ENCODE data around the gene OR2D2. TPM values are rescaled to one million over a fixed set of nuclear protein-coding genes. Genes with fewer than 3 reads are reported as not detected.

Gene OR2D2
- total and polyA plus RNA-seq, 2 of the 4 experiments (the other 2 are of a cell fraction): 0.07 to 0.36 TPM

DNA sequence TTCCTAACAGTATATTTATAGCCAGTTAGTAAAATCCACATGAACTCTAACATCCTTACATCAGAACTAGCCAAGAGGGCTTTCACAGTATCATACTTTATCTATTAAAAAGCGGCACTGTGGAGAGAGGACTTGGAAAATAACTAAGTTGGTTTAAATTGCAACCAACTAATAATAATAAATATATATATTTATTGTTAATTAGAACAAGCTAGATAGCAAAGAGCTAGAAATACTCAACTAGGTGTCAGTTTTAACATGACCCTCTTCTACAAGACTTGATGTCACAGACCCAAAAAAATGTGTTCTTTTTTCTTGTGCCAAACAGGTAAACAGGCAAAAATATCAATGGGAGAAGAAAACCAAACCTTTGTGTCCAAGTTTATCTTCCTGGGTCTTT lies 28.4 kb upstream of the OR2D2 start, which contains the start of gene OR2D3:
Gene OR2D3, plus strand, starts transcription at position 301 of the 400 bp plus-strand sequence. Its CDS starts 0 bp downstream, at position 301.
- no peaks in the 10 kb centered on the region for H3K79me1 ChIP-seq (ENCODE audit: low read depth in 1 of 2, low read length in 2 of 2)
- H3K27me3 ChIP-seq (ENCODE audit: control insufficient read depth, insufficient read depth, low read length): no peaks in the 10 kb centered on the region
- H2BK20ac ChIP-seq (ENCODE audit: low read depth, low read length): no peak within 1 kb of the TSS
- H3K14ac ChIP-seq (replicated peaks; ENCODE audit: low read depth, low read length): no peak within 1 kb of the TSS
- BruUV-seq (replicated peaks): no TSS peak
- H3K4me2 ChIP-seq (ENCODE audit: low read depth, low read length): no peak within 1 kb of the TSS
- H4K5ac ChIP-seq (ENCODE audit: low read depth, low read length): no peak within 1 kb of the TSS
- no peaks in the 10 kb centered on the region for H3K9me1 ChIP-seq (ENCODE audit: insufficient read depth, low read length)
- no peak within 1 kb of the TSS for H2AK5ac ChIP-seq (ENCODE audit: low read depth, low read length)
- H3K4me3 ChIP-seq (ENCODE audit: insufficient read depth, low read depth, low read length): no peak within 1 kb of the TSS
- no peak within 1 kb of the TSS for H2AK9ac ChIP-seq (replicated peaks; ENCODE audit: low read depth, low read length, poor library complexity)
- ChIA-PET POLR2A (ENCODE audit: unreplicated experiment) (no interaction called here), CTCF (no interaction called here)
- in situ Hi-C loops (cut with MboI; ENCODE audit: low sequenced_read_pairs) (no loop called here), intact Hi-C loops (cut with micrococcal nuclease) (no loop called here), dilution Hi-C loops (cut with HindIII; ENCODE audit: low sequenced_read_pairs, unreplicated experiment) (no loop called here)
- H3K4me1 ChIP-seq (ENCODE audit: control insufficient read depth, insufficient read depth, low read length): no peaks in the 10 kb centered on the region
- no peak within 1 kb of the TSS for H2BK120ac ChIP-seq (ENCODE audit: low read depth, low read length)
- H4K91ac ChIP-seq (ENCODE audit: insufficient read depth, low read depth, low read length): no peak within 1 kb of the TSS
- H2AFZ ChIP-seq (replicated peaks; ENCODE audit: low read length, poor library complexity): no peak within 1 kb of the TSS
- H4K8ac ChIP-seq (ENCODE audit: low read depth in 2 of 2, low read length in 2 of 2): no peak within 1 kb of the TSS
- H3K23ac ChIP-seq (ENCODE audit: low read depth, low read length): no peak within 1 kb of the TSS
- ATAC-seq (ENCODE audit: low read depth) (no peak), DNase-seq (no peak)
- H3K4ac ChIP-seq (ENCODE audit: low read depth, low read length): no peak within 1 kb of the TSS
- H2BK15ac ChIP-seq (ENCODE audit: low read depth, low read length): no peak within 1 kb of the TSS
- no peak within 1 kb of the TSS for H2BK5ac ChIP-seq (ENCODE audit: low read depth, low read length, poor library complexity, severe bottlenecking)
- no peak within 1 kb of the TSS for H3K9ac ChIP-seq (ENCODE audit: low read depth, low read length)
- no peaks in the 10 kb centered on the region for H4K20me1 ChIP-seq (ENCODE audit: insufficient read depth, low read length)
- TF ChIP-seq, protein P1, sequence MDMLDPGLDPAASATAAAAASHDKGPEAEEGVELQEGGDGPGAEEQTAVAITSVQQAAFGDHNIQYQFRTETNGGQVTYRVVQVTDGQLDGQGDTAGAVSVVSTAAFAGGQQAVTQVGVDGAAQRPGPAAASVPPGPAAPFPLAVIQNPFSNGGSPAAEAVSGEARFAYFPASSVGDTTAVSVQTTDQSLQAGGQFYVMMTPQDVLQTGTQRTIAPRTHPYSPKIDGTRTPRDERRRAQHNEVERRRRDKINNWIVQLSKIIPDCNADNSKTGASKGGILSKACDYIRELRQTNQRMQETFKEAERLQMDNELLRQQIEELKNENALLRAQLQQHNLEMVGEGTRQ (IDR thresholded peaks at IDR 0.05; ENCODE audit: low read depth, low read length): no peak
- TF ChIP-seq RAD21 (IDR thresholded peaks at IDR 0.05; ENCODE audit: low read length) (no peak), BHLHE40 (IDR thresholded peaks at IDR 0.05; ENCODE audit: low read depth, low read length) (no peak), RCOR1 (IDR thresholded peaks at IDR 0.05; ENCODE audit: insufficient replicate concordance, low read length) (no peak), FOS (IDR thresholded peaks at IDR 0.05; ENCODE audit: low read depth, low read length) (no peak), RFX5 (IDR thresholded peaks at IDR 0.05; ENCODE audit: low read depth, low read length) (no peak)
- TF ChIP-seq, protein P2, sequence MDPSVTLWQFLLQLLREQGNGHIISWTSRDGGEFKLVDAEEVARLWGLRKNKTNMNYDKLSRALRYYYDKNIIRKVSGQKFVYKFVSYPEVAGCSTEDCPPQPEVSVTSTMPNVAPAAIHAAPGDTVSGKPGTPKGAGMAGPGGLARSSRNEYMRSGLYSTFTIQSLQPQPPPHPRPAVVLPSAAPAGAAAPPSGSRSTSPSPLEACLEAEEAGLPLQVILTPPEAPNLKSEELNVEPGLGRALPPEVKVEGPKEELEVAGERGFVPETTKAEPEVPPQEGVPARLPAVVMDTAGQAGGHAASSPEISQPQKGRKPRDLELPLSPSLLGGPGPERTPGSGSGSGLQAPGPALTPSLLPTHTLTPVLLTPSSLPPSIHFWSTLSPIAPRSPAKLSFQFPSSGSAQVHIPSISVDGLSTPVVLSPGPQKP (IDR thresholded peaks at IDR 0.05; ENCODE audit: borderline replicate concordance, low read depth, low read length): no peak
- TF ChIP-seq, protein P3, sequence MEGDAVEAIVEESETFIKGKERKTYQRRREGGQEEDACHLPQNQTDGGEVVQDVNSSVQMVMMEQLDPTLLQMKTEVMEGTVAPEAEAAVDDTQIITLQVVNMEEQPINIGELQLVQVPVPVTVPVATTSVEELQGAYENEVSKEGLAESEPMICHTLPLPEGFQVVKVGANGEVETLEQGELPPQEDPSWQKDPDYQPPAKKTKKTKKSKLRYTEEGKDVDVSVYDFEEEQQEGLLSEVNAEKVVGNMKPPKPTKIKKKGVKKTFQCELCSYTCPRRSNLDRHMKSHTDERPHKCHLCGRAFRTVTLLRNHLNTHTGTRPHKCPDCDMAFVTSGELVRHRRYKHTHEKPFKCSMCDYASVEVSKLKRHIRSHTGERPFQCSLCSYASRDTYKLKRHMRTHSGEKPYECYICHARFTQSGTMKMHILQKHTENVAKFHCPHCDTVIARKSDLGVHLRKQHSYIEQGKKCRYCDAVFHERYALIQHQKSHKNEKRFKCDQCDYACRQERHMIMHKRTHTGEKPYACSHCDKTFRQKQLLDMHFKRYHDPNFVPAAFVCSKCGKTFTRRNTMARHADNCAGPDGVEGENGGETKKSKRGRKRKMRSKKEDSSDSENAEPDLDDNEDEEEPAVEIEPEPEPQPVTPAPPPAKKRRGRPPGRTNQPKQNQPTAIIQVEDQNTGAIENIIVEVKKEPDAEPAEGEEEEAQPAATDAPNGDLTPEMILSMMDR (conservative IDR thresholded peaks at IDR 0.05; ENCODE audit: low read depth, low read length): no peak
- H3K36me3 ChIP-seq (ENCODE audit: control insufficient read depth, insufficient read depth, low read length): no peaks in the 10 kb centered on the region
- no CpG with 5 or more reads among the region's 1 CpG for WGBS, 2 experiments (ENCODE audit: extremely low coverage in 2 of 2, insufficient read length in 1 of 2)
- no peaks in the 10 kb centered on the region for H3K9me3 ChIP-seq (ENCODE audit: control insufficient read depth, insufficient read depth, low read length)
- no peak within 1 kb of the TSS for H3K56ac ChIP-seq (ENCODE audit: extremely low read depth, insufficient read depth, low read length)
- no peak within 1 kb of the TSS for H3K18ac ChIP-seq (ENCODE audit: low read depth, low read length)
- H3K27ac ChIP-seq (ENCODE audit: insufficient read depth, low read length): no peak within 1 kb of the TSS

Data from IMR-90 (cell line).